ENCODE results near the gene HBZ. TPM values are rescaled to one million over a fixed set of nuclear protein-coding genes. Genes with fewer than 3 reads are reported as not detected.

Gene HBZ
- total and polyA plus RNA-seq, 2 of the 13 experiments (the other 11 are each of a cell fraction or from before 2014, with no cell fraction given), result 0.21 TPM; not detected in 1

DNA sequence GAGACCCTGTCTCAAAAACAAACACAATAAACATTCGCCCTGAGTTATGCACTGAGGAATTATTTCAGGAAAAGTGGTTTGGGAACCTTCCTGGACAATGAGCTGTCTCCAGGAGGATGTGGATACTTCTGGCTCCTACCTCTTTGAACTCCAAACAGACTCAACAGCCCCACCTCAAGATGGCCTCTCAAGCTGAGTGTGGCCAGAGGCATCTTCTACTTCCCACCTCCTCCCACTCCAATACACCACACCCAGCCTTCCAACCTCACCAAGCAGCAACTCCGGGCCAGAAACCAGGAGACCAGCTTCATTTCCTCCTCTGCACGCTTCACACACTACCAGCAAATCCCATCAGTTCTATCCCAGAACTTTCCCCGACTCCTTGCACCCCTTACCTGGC, 39.4 kb downstream of the HBZ start (continued):
- TF ChIP-seq BRD4 (CRISPR knock-in tag; IDR thresholded peaks at IDR 0.05) (no peak), RBAK (CRISPR knock-in tag; IDR thresholded peaks at IDR 0.05) (no peak), ZNF841 (CRISPR knock-in tag; IDR thresholded peaks at IDR 0.05; ENCODE audit: borderline replicate concordance) (no peak), CBFB (CRISPR knock-in tag; IDR thresholded peaks at IDR 0.05) (no peak), KAT2B (IDR thresholded peaks at IDR 0.05; ENCODE audit: borderline replicate concordance, low read depth, low read length) (no peak)

DNA sequence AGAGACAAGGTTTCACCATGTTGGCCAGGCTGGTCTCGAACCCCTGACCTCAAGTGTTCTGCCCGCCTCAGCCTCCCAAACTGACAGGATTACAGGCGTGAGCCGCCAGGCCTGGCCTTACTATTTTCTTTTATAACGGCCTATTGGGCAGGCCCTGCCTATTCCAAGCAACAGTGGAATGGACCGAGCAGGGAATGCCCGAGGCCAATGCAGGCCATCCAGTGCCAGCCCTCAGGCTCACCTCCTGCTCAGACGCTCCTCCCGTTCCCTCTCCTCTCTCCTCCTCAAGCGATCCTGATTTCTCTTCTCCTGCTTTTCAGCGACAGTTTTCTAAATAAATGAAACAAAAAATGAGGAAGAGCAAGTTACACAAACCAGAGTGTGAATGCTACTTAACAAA, 40.2 kb downstream of the HBZ start:
- no peaks in the 10 kb centered on the region for H3K9me3 ChIP-seq (ENCODE audit: low read length)
- no peak for FAIRE-seq
- no peaks in the 10 kb centered on the region for H3K79me2 ChIP-seq (ENCODE audit: insufficient read depth, low read length)
- 98% methylated on average over 11 of the region's 11 CpGs for WGBS (ENCODE audit: low lambda C conversion rate)
- in situ Hi-C loops (cut with HindIII; ENCODE audit: extremely low pct_ligation_motif_present, low pct_unique_long_range_greater_than_20kb) (no loop called here), intact Hi-C loops (cut with micrococcal nuclease; ENCODE audit: unreplicated experiment) (no loop called here)
- no peak overlapping the region for H2AFZ ChIP-seq (ENCODE audit: low read length)
- ATAC-seq, result no peak
- H3K36me3 ChIP-seq (replicated peaks in 1 of 2; ENCODE audit: control insufficient read depth in 1 of 2, insufficient read depth in 2 of 2, low read length in 2 of 2), result peaks cover 44 to 82% of the 10 kb centered on the region in 2 experiments
- no peaks in the 10 kb centered on the region for H3K4me1 ChIP-seq (ENCODE audit: insufficient read depth, low read length)
- H3K27me3 ChIP-seq (ENCODE audit: control insufficient read depth in 1 of 2, insufficient read depth in 2 of 2, low read length in 2 of 2), result no peaks in the 10 kb centered on the region
- no TSS peak for BruUV-seq (replicated peaks)
- H4K20me1 ChIP-seq (ENCODE audit: insufficient read depth, low read length), result 0 out of 2 replicates have a peak, but pooled peaks cover 4% of the 10 kb centered on the region
- H3K4me2 ChIP-seq (ENCODE audit: low read depth, low read length), result no peak overlapping the region
- no peak for DNase-seq (ENCODE audit: low spot score)
- H3K9ac ChIP-seq (ENCODE audit: insufficient read depth, low read depth, low read length), result no peak overlapping the region
- H3K27ac ChIP-seq (ENCODE audit: extremely low read length, insufficient read depth, low read length), result no peak overlapping the region
- no peak overlapping the region for H3K4me3 ChIP-seq (replicated peaks in 1 of 3; ENCODE audit: insufficient read depth in 1 of 3, low read depth in 2 of 3, low read length in 3 of 3)
- POLR2A ChIA-PET, result no interaction called here
- no peak for TF ChIP-seq KLF13 (CRISPR knock-in tag; IDR thresholded peaks at IDR 0.05)
- TF ChIP-seq PITX1 (CRISPR knock-in tag; IDR thresholded peaks at IDR 0.05), result no peak
- no peak for TF ChIP-seq NFRKB (IDR thresholded peaks at IDR 0.05)
- no peak for TF ChIP-seq ZSCAN25 (CRISPR knock-in tag; IDR thresholded peaks at IDR 0.05)
- no peak for TF ChIP-seq GPN1 (CRISPR knock-in tag; IDR thresholded peaks at IDR 0.05; ENCODE audit: borderline replicate concordance)
- no peak for TF ChIP-seq ARNTL (CRISPR knock-in tag; IDR thresholded peaks at IDR 0.05)
- TF ChIP-seq HIVEP1 (CRISPR knock-in tag; IDR thresholded peaks at IDR 0.05), result no peak
- no peak for TF ChIP-seq ZNF567 (CRISPR knock-in tag; IDR thresholded peaks at IDR 0.05; ENCODE audit: borderline replicate concordance)
- TF ChIP-seq SPEN (CRISPR knock-in tag; IDR thresholded peaks at IDR 0.05; ENCODE audit: low read depth), result no peak
- TF ChIP-seq ZFYVE20 (CRISPR knock-in tag; IDR thresholded peaks at IDR 0.05; ENCODE audit: borderline replicate concordance, low read depth), result no peak
- TF ChIP-seq IKZF4 (CRISPR knock-in tag; IDR thresholded peaks at IDR 0.05; ENCODE audit: borderline replicate concordance, low read depth, not compliant biosample characterization), result no peak
- TF ChIP-seq, protein P1, sequence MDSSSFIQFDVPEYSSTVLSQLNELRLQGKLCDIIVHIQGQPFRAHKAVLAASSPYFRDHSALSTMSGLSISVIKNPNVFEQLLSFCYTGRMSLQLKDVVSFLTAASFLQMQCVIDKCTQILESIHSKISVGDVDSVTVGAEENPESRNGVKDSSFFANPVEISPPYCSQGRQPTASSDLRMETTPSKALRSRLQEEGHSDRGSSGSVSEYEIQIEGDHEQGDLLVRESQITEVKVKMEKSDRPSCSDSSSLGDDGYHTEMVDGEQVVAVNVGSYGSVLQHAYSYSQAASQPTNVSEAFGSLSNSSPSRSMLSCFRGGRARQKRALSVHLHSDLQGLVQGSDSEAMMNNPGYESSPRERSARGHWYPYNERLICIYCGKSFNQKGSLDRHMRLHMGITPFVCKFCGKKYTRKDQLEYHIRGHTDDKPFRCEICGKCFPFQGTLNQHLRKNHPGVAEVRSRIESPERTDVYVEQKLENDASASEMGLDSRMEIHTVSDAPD (CRISPR knock-in tag; IDR thresholded peaks at IDR 0.05), result no peak
- TF ChIP-seq GABPA (IDR thresholded peaks at IDR 0.05; ENCODE audit: low read depth, low read length), result no peak
- TF ChIP-seq GABPA (CRISPR knock-in tag; IDR thresholded peaks at IDR 0.05; ENCODE audit: low read depth), result no peak
- no peak for TF ChIP-seq NFKB2 (CRISPR knock-in tag; IDR thresholded peaks at IDR 0.05; ENCODE audit: borderline replicate concordance)
- no peak for TF ChIP-seq ZNF670 (CRISPR knock-in tag; IDR thresholded peaks at IDR 0.05; ENCODE audit: borderline replicate concordance)
- no peak for TF ChIP-seq ZNF124 (CRISPR knock-in tag; IDR thresholded peaks at IDR 0.05)
- no peak for TF ChIP-seq MIXL1 (CRISPR knock-in tag; IDR thresholded peaks at IDR 0.05)
- CTCF ChIA-PET (ENCODE audit: low intra/inter-chr PET ratio, low total read pairs), result no interaction called here
